KMS-11 (cell line): ENCODE data around the gene F8.
"Not testable (repeated sequence)": the region's sequence is repeated elsewhere in the genome, so short reads cannot be mapped to it uniquely, and the experiment has no call there.

Source experiments
- H2AFZ ChIP-seq: fragments of 200-600 bp; sonication (generic); 2 replicates; pipeline ENCODE4 v1.6.1; 2016; ENCODE audit warnings: antibody characterized with exemption, mixed run types, low read depth
- H3K27ac ChIP-seq: fragments of 200-600 bp; sonication (generic); 2 replicates; pipeline ENCODE4 v1.6.1; 2016; ENCODE audit warnings: mild to moderate bottlenecking, mixed run types
- H3K27me3 ChIP-seq: fragments of 200-600 bp; sonication (generic); 2 replicates; pipeline ENCODE4 v1.6.1; 2017; ENCODE audit warnings: mild to moderate bottlenecking, low read depth, mixed run types, moderate library complexity; ENCODE audit not compliant: insufficient read depth
- H3K36me3 ChIP-seq: fragments of 200-600 bp; sonication (generic); 2 replicates; pipeline ENCODE4 v1.6.1; 2017; ENCODE audit warnings: mild to moderate bottlenecking, mixed run types; ENCODE audit not compliant: insufficient read depth
- H3K4me1 ChIP-seq: fragments of 200-600 bp; sonication (generic); 2 replicates; pipeline ENCODE4 v1.6.1; 2016; ENCODE audit warnings: mild to moderate bottlenecking, low read depth, mixed run types; ENCODE audit not compliant: poor library complexity, severe bottlenecking
- H3K4me2 ChIP-seq: fragments of 200-600 bp; sonication (generic); 2 replicates; pipeline ENCODE4 v1.7.0; 2016; ENCODE audit warnings: mild to moderate bottlenecking, mixed run types
- H3K4me3 ChIP-seq: fragments of 200-600 bp; sonication (generic); IDR thresholded peaks from 2 replicates; pipeline ENCODE4 v1.6.1; 2017; ENCODE audit warnings: low read depth, low read length, mixed read lengths; ENCODE audit not compliant: insufficient read depth
- H3K79me2 ChIP-seq: fragments of 200-600 bp; sonication (generic); 2 replicates; pipeline ENCODE4 v1.6.1; 2016; ENCODE audit warnings: low read depth, mixed run types; ENCODE audit not compliant: insufficient read depth
- H3K9ac ChIP-seq: fragments of 200-600 bp; sonication (generic); 2 replicates; pipeline ENCODE4 v1.6.1; 2016; ENCODE audit warnings: mild to moderate bottlenecking, mixed run types
- H4K20me1 ChIP-seq: fragments of 200-600 bp; sonication (generic); 2 replicates; pipeline ENCODE4 v1.6.1; 2016; ENCODE audit warnings: mild to moderate bottlenecking, mixed run types; ENCODE audit not compliant: insufficient read depth
- TF ChIP-seq, protein P1 (sequence below): fragments of 200-600 bp; sonication (generic); conservative IDR thresholded peaks from 2 replicates; pipeline ENCODE4 v1.6.1; 2017; ENCODE audit warnings: low read depth, mild to moderate bottlenecking, antibody characterized with exemption, low read length, moderate library complexity, mixed read lengths

The F8 gene

DNA sequence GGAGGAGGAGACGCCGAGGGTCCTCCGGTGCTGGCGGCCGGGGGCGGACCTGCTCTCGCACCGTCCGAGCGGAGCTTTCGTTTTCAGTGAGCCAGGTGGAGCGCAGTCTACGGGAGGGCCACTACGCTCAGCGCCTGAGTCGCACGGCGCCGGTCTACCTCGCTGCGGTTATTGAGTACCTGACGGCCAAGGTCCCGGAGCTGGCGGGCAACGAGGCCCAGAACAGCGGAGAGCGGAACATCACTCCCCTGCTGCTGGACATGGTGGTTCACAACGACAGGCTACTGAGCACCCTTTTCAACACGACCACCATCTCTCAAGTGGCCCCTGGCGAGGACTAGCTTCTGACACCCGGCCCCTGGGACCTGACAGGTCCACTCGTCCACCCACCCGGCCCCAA, 137.5 kb downstream of the F8 start:
- not testable (repeated sequence) for H2AFZ ChIP-seq, H3K27me3 ChIP-seq, H3K9ac ChIP-seq, H4K20me1 ChIP-seq, H3K36me3 ChIP-seq, H3K27ac ChIP-seq, H3K4me3 ChIP-seq, H3K4me2 ChIP-seq, H3K4me1 ChIP-seq, H3K79me2 ChIP-seq

DNA sequence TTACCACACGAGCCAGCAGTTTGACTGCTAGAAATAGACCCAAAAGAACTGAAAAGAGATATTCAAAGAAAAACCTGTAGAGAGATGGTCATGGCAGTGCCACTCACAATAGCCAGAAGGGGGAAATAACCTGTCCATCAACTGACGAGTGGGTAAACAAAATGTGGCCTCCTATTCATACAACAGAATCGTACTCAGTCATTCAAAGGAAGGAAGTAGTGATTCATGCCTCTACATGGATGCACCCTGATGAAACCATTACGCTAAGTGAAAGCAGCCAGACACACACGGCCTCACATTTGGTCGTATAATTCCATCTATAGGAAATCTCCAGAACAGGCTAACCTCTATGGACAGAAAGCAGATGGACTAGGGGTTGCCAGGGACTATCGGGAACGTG, 138.5 kb downstream of the F8 start:
- H3K4me1 ChIP-seq, result not testable (repeated sequence)

DNA sequence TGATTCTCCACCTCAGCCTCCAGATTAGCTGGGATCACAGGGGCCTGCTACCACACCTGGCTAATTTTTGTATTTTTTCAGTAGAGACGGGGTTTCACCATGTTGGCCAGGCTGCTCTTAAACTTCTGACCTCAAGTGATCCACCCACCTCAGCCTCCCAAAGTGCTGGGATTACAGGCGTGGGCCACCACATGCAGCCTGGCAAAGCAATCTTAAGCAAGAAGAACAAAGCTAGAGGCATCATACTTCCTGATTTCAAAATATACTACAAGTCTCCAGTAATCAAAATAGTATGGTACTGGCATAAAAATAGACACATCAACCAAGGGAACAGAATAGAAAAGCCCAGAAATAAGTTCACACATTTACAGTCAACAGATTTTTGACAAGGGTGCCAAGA, 149.2 kb downstream of the F8 start:
- Histone ChIP-seq H3K27me3 (no peaks in the 10 kb centered on the region), H3K9ac (no peak overlapping the region), H3K4me1 (no peaks in the 10 kb centered on the region), H3K27ac (no peak overlapping the region), H3K4me2 (no peak overlapping the region), H3K36me3 (no peaks in the 10 kb centered on the region), H3K79me2 (no peaks in the 10 kb centered on the region), H3K4me3 (no peak overlapping the region), H4K20me1 (no peaks in the 10 kb centered on the region), H2AFZ (no peak overlapping the region)
- TF ChIP-seq, protein P1, sequence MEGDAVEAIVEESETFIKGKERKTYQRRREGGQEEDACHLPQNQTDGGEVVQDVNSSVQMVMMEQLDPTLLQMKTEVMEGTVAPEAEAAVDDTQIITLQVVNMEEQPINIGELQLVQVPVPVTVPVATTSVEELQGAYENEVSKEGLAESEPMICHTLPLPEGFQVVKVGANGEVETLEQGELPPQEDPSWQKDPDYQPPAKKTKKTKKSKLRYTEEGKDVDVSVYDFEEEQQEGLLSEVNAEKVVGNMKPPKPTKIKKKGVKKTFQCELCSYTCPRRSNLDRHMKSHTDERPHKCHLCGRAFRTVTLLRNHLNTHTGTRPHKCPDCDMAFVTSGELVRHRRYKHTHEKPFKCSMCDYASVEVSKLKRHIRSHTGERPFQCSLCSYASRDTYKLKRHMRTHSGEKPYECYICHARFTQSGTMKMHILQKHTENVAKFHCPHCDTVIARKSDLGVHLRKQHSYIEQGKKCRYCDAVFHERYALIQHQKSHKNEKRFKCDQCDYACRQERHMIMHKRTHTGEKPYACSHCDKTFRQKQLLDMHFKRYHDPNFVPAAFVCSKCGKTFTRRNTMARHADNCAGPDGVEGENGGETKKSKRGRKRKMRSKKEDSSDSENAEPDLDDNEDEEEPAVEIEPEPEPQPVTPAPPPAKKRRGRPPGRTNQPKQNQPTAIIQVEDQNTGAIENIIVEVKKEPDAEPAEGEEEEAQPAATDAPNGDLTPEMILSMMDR, result no peak

More for the DNA sequence above, 138.5 kb downstream of the F8 start:
- not testable (repeated sequence) for H3K27me3 ChIP-seq, H3K79me2 ChIP-seq, H3K9ac ChIP-seq, H3K36me3 ChIP-seq, H3K4me2 ChIP-seq, H2AFZ ChIP-seq, H3K4me3 ChIP-seq, H3K27ac ChIP-seq, H4K20me1 ChIP-seq

DNA sequence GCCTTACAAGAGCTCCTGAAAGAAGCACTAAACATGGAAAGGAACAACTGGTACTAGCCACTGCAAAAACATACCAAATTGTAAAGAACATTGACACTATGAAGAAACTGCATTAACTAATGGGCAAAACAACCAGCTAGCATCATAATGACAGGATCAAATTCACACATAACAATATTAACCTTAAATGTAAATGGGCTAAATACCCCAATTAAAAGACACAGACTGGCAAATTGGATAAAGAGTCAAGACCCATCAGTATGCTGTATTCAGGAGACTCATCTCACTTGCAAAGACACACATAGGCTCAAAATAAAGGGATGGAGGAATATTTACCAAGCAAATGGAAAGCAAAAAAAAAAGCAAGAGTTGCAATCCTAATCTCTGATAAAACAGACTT, 154.0 kb downstream of the F8 start:
- not testable (repeated sequence) for H3K9ac ChIP-seq, H3K4me1 ChIP-seq, H2AFZ ChIP-seq, H3K79me2 ChIP-seq, H3K27ac ChIP-seq, H3K4me3 ChIP-seq, H3K4me2 ChIP-seq, H3K36me3 ChIP-seq, H4K20me1 ChIP-seq, H3K27me3 ChIP-seq

DNA sequence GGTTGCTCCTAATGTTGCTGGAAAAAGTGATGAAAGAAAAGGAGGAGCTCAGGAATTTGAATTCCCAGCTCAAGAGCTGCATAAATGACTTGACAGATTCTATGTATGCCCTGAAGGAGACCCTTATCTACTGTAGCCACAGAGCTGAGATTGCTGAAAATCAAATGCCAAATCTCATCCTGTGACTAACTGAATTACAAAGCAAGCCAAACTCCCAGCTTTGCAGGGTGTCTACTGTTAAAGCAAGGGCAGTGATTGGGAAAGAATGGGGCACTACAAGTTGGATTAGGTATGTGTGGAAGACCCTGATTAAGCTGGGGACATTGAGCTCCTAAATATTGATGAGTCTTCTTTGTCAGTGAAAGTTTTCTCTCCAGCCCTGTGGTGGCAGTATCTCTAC, 167.3 kb downstream of the F8 start:
- Histone ChIP-seq H3K4me2 (no peak overlapping the region), H3K9ac (no peak overlapping the region), H4K20me1 (no peaks in the 10 kb centered on the region), H3K27ac (no peak overlapping the region), H2AFZ (no peak overlapping the region), H3K27me3 (no peaks in the 10 kb centered on the region), H3K4me1 (no peaks in the 10 kb centered on the region), H3K36me3 (no peaks in the 10 kb centered on the region), H3K79me2 (no peaks in the 10 kb centered on the region), H3K4me3 (no peak overlapping the region)
- TF ChIP-seq, protein P1, result no peak

DNA sequence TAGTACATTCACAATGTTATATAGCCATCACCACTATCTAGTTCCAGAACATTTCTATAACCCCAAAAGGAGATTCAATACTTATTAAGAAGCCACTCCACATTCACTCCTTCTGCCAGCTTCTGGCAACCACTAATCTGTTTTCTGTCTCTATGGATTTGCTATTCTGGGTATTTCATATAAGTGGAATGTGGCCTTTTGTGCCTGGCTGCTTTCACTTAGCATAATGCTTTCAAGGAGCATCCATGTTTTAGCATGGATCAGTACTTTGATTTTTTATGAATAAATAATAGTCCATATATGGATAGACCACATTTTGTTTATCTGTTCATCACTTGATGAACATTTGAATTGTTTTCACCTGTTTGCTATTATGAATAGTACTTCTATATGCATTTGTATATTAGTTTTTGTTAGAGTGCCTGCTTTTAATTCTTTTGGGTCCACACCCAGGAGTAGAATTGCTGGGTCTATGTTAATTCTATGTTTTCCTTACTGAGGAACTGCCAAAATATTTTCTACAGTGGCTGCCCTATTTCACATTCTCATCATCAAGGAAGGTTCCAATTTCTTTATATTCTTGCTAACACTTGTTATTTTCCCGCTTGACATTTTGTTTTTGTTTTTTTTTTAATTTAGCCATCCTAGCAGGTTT, 171.4 kb downstream of the F8 start:
- no peak overlapping the region for H3K4me2 ChIP-seq
- no peaks in the 10 kb centered on the region for H3K4me1 ChIP-seq
- TF ChIP-seq, protein P1, result no peak
- no peaks in the 10 kb centered on the region for H4K20me1 ChIP-seq
- H3K79me2 ChIP-seq, result no peaks in the 10 kb centered on the region
- no peak overlapping the region for H2AFZ ChIP-seq
- H3K36me3 ChIP-seq, result no peaks in the 10 kb centered on the region
- H3K27me3 ChIP-seq, result no peaks in the 10 kb centered on the region
- no peak overlapping the region for H3K27ac ChIP-seq
- H3K4me3 ChIP-seq, result no peak overlapping the region
- no peak overlapping the region for H3K9ac ChIP-seq
